Middle frontal gyrus (tissue), 1 donor: Measurements from ENCODE around the gene EXOSC5.
A peak's percentile ranks its signal among the peaks of the same experiment; 100 is the strongest.
"Not testable (repeated sequence)": the region's sequence is repeated elsewhere in the genome, so short reads cannot be mapped to it uniquely, and the experiment has no call there.

ENCODE experiments used
- DNase-seq: peaks from one replicate; pipeline ENCODE4 v3.0.0-alpha.2; 2015; ENCODE audit warnings: low spot score; ENCODE audit errors: extremely low spot score

The EXOSC5 gene

GRCh38 chr19:41408846-41409245, 11.7 kb upstream of the EXOSC5 start:
- not testable (repeated sequence) for DNase-seq

GRCh38 chr19:41408256-41408655, 11.1 kb upstream of the EXOSC5 start:
- no peak for DNase-seq

- no peak for DNase-seq
Measured at GRCh38 chr19:41407271-41407670, 10.1 kb upstream of the EXOSC5 start.

GRCh38 chr19:41405776-41406175, 8.6 kb upstream of the EXOSC5 start:
- no peak for DNase-seq

- DNase-seq, result no peak
Measured at GRCh38 chr19:41403181-41403970, 6.2 kb upstream of the EXOSC5 start.

GRCh38 chr19:41402010-41402409, 4.9 kb upstream of the EXOSC5 start:
- no peak for DNase-seq

GRCh38 chr19:41401483-41401882, 4.3 kb upstream of the EXOSC5 start:
- no peak for DNase-seq

- DNase-seq, result no peak
Measured at GRCh38 chr19:41399525-41399924, 2.4 kb upstream of the EXOSC5 start.

GRCh38 chr19:41399091-41399490, 1.9 kb upstream of the EXOSC5 start:
- DNase-seq, result no peak

GRCh38 chr19:41398598-41398997, 1.4 kb upstream of the EXOSC5 start:
- DNase-seq, result no peak

GRCh38 chr19:41398050-41398418, 875 bp upstream of the EXOSC5 start:
- no peak for DNase-seq

- no peak for DNase-seq
Measured at GRCh38 chr19:41395355-41395754, 1.8 kb downstream of the EXOSC5 start.

GRCh38 chr19:41392775-41393174, 4.4 kb downstream of the EXOSC5 start:
- no peak for DNase-seq

- DNase-seq, result no peak
Measured at GRCh38 chr19:41391618-41392017, 5.5 kb downstream of the EXOSC5 start.

- no peak for DNase-seq
Measured at GRCh38 chr19:41386442-41386841, 10.7 kb downstream of the EXOSC5 start.

- DNase-seq, result no peak
Measured at GRCh38 chr19:41384351-41384750, 12.8 kb downstream of the EXOSC5 start.

GRCh38 chr19:41381536-41381935, 15.6 kb downstream of the EXOSC5 start:
- not testable (repeated sequence) for DNase-seq

GRCh38 chr19:41377977-41378709, 19.0 kb downstream of the EXOSC5 start:
- DNase-seq, result no peak

GRCh38 chr19:41376998-41377365, 20.2 kb downstream of the EXOSC5 start:
- DNase-seq, result no peak

- DNase-seq, result no peak
Measured at GRCh38 chr19:41376241-41376997, 20.7 kb downstream of the EXOSC5 start, which contains the start of gene TMEM91. TSS of gene TMEM91 (plus strand) at chr19:41376533. CDS start at chr19:41378310, 1,777 bp downstream.

- peak; percentile 47 for DNase-seq
Measured at GRCh38 chr19:41373993-41374392, 23.2 kb downstream of the EXOSC5 start.

GRCh38 chr19:41372501-41372900, 24.7 kb downstream of the EXOSC5 start:
- DNase-seq, result no peak
